ENCODE results near the gene IRF7.

Gene IRF7

GRCh38 chr11:613369-613968 is 2.3 kb downstream of the IRF7 start:
- POLR2A ChIA-PET: interaction anchor here (0.6 to 0.8 kb wide), 3 partner anchors 104 to 219 kb away, joined by 3 to 5 read pairs (median 4); partner anchors contain the start of gene CD151
- DNase-seq (ENCODE audit: extremely low spot score): peak; percentile 67
- CTCF ChIA-PET: interaction anchor here (1.0 to 1.6 kb wide), 3 partner anchors 9 to 58 kb away, joined by 3 to 4 read pairs (median 3); no protein-coding TSS in a partner anchor
- TF ChIP-seq CTCF (IDR thresholded peaks at IDR 0.05; ENCODE audit: control extremely low read depth, extremely low read depth, low read depth, missing control alignments): no peak

- DNase-seq (ENCODE audit: extremely low spot score): no peak
- TF ChIP-seq CTCF (IDR thresholded peaks at IDR 0.05; ENCODE audit: control extremely low read depth, extremely low read depth, low read depth, missing control alignments): no peak
- POLR2A ChIA-PET: no interaction called here
- CTCF ChIA-PET: interaction anchor here (1.3 kb wide), 1 partner anchor 17 kb away, joined by 3 read pairs; no protein-coding TSS in a partner anchor
These were observed 2.8 kb downstream of the IRF7 start for GRCh38 chr11:612961-613300.

- TF ChIP-seq CTCF (IDR thresholded peaks at IDR 0.05; ENCODE audit: control extremely low read depth, extremely low read depth, low read depth, missing control alignments): no peak
- ChIA-PET POLR2A (no interaction called here), CTCF (interaction anchor here (1.3 kb wide), 1 partner anchor 17 kb away, joined by 3 read pairs; no protein-coding TSS in a partner anchor)
- no peak for DNase-seq (ENCODE audit: extremely low spot score)
These were observed 3.4 kb downstream of the IRF7 start for GRCh38 chr11:612201-612960.

- ChIA-PET POLR2A (no interaction called here), CTCF (no interaction called here)
- DNase-seq (ENCODE audit: extremely low spot score): no peak
- no peak for TF ChIP-seq CTCF (IDR thresholded peaks at IDR 0.05; ENCODE audit: control extremely low read depth, extremely low read depth, low read depth, missing control alignments)
These were observed 4.5 kb downstream of the IRF7 start for GRCh38 chr11:611001-611996.

- POLR2A ChIA-PET: no interaction called here
- CTCF ChIA-PET: no interaction called here
- TF ChIP-seq CTCF (IDR thresholded peaks at IDR 0.05; ENCODE audit: control extremely low read depth, extremely low read depth, low read depth, missing control alignments): no peak
- no peak for DNase-seq (ENCODE audit: extremely low spot score)
These were observed 5.5 kb downstream of the IRF7 start for GRCh38 chr11:610146-610801.

All from GM10248 (cell line).